Endometrial microvascular endothelial cells (primary cell): ENCODE results near the gene MEGF11. TPM values are rescaled to one million over a fixed set of nuclear protein-coding genes. Genes with fewer than 3 reads are reported as not detected.

Experiments used
- in situ Hi-C: cut with HindIII; loops from 2 replicates; pipeline ENCODE4 v1.10.0; 2017; ENCODE audit warnings: low sequenced_read_pairs, low pct_unique_long_range_greater_than_20kb; ENCODE audit errors: inconsistent ontology term
- total RNA-seq: library from RNA; depleted of rRNA; stranded (reverse); fragments of >200 nt; gene quantifications from one replicate; pipeline ENCODE4 v1.2.3, GENCODE V29; 2015; ENCODE audit errors: inconsistent ontology term

The MEGF11 gene
- total RNA-seq, 1 donor from 2014 or later = not detected

DNA sequence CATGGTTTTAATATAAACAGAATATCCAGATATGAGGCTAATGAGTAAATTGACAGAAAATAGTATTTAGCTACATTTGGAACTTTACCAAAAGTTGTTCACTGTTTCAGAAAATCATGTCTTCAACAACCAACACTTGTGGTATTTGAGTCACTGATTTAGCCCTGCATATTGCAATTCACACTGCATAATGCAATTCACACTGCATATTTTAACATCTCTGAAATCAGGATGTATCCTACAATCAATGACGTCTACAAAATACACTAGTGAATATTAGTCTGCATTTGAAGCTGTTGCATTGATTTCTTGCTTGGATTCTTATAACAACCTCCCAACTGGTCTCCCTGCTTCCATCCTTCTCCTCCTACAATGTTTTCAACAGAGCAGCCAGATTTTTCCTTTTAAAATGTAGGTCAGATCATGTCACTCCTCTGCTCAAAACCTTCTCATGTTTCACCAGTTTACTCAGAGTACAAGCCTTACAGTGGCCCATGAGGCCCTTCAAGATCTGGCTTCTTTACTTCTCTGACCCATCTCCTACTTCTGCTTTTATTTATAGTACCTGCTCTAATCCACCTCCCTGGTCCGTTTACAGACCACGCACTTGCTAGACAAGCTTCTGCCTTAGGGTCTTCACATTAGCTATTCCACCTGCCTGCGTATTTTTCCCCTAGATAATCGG is 395.7 kb downstream of the MEGF11 start:
- in situ Hi-C loops = no loop called here

DNA sequence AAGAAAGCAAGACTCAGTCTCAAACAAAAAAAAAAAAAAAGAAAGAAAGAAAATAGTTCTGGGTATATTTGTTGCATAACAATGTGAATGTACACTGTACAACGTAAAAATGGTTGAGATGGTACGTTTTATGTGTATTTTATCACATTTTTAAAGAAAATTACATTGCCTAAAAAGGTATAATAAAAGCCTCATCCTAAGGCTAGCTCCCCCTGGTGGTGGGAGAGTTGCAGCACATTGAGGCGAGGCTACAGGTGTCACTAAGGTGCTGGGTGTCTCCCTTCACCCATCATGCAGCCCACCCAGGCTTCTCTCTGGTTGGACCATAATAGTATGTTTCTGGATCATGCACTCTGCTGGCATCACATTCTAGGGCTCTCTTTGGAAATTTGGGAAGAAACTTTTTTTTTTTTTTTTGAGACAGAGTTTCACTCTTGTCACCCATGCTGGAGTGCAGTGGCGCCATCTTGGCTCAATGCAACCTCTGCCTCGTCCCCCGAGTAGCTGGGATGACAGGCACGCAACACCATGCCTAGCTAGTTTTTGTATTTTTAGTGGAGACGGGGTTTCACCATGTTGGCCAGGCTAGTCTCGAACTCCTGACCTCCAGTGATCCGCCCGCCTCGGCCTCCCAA is 396.6 kb downstream of the MEGF11 start:
- in situ Hi-C loops = no loop called here

DNA sequence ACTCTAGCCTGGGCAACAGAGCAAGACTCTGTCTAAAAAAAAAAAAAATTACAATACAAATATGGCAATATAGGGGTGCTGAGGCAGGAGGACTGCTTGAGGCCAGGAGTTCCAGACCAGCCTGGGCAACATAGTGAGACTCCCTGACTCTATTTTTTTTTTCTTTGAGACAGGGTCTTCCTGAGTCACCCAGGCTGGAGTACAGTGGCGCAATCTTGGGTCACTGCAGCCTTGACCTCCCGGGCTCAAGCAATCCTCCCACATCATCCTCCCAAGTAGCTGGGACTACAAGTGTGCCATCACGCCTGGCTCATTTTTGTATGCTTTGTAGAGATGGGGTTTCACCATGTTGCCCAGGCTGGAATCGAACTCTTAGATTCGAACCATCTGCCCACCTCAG is 401.6 kb downstream of the MEGF11 start:
- in situ Hi-C loops = no loop called here

DNA sequence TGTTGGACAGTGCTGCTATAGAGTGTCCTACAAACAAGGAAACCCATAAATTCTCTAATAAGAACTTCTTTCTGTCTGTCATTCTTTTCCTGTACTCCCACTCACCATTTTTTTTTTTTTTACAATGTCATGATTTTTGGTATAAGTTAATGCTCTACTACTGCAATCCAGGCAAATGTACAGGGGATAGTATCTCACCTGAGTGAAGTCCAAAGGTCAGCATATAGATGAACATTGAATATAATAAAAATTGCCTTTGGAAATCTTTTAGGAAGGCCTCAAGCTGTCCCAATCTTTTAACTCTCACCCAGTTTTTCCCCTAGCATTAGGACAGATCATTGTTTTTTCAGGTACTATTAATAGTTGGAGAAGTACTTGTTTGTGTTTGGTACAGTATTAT is 405.6 kb downstream of the MEGF11 start:
- in situ Hi-C loops = no loop called here

DNA sequence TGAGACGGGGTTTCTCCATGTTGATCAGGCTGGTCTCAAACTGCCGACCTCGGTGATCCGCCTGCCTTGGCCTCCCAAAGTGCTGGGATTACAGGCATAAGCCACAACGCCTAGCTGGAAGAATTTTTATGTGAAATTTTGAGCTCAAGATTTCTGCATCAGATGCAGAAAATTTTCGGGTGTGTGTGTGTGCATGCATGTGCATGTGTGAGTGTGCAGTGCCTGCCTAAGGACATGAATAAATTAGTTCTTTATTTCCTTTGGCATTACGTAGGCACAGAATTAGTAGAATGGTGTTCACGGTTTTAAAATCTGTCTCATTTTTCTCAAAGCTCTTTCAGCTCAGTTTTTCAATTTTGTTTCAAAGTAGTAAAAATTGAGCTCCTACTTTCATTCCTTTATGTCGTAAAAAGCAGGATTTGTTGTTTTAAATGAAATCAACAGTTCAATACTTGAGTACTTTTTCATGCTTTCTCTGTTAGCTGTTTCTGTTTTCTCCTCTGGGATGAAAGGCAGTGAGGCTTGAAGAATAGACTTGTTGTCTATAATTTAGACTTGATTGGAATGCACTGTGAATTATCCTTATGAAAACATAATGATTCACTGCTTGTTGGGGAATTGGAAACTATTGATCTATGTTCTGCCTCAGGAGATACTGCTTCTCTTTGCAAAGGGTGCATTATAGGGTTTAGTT is 407.6 kb downstream of the MEGF11 start:
- in situ Hi-C loops = no loop called here

Other genes with a start within 250 kb of the MEGF11 start
- gene DIS3L, start 39.8 kb upstream of the MEGF11 start, total RNA-seq = 19.7 TPM
- gene TIPIN, start 102.9 kb upstream of the MEGF11 start, total RNA-seq = 11.8 TPM
- 51.8 TPM for gene MAP2K1, start 133.2 kb upstream of the MEGF11 start, total RNA-seq
- gene SNAPC5, start 244.0 kb upstream of the MEGF11 start, total RNA-seq = 19.3 TPM